ENCODE measurements around the gene ZC3H18.

DNA sequence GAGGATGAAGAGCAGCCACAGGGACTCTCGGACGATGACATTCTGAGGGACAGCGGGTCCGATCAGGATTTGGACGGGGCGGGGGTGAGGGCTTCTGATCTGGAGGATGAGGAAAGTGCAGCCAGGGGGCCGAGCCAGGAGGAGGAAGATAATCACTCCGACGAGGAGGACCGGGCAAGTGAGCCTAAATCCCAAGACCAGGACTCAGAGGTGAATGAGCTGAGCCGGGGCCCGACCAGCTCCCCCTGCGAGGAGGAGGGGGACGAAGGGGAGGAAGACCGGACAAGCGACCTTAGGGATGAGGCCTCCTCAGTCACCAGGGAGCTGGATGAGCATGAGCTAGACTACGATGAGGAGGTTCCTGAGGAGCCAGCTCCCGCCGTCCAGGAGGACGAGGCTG, 7.0 kb downstream of the ZC3H18 start:
- TF ChIP-seq, protein P1, sequence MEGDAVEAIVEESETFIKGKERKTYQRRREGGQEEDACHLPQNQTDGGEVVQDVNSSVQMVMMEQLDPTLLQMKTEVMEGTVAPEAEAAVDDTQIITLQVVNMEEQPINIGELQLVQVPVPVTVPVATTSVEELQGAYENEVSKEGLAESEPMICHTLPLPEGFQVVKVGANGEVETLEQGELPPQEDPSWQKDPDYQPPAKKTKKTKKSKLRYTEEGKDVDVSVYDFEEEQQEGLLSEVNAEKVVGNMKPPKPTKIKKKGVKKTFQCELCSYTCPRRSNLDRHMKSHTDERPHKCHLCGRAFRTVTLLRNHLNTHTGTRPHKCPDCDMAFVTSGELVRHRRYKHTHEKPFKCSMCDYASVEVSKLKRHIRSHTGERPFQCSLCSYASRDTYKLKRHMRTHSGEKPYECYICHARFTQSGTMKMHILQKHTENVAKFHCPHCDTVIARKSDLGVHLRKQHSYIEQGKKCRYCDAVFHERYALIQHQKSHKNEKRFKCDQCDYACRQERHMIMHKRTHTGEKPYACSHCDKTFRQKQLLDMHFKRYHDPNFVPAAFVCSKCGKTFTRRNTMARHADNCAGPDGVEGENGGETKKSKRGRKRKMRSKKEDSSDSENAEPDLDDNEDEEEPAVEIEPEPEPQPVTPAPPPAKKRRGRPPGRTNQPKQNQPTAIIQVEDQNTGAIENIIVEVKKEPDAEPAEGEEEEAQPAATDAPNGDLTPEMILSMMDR (conservative IDR thresholded peaks at IDR 0.05; ENCODE audit: low read depth in 2 of 2), result no peak
- TF ChIP-seq EZH2 (IDR thresholded peaks at IDR 0.05; ENCODE audit: low read depth, unreplicated experiment), result no peak
- TF ChIP-seq JUNB (IDR thresholded peaks at IDR 0.05; ENCODE audit: unreplicated experiment), result no peak
- no peak for TF ChIP-seq POLR2AphosphoS5 (IDR thresholded peaks at IDR 0.05; ENCODE audit: low read depth)
- no peak for TF ChIP-seq CREB1 (CRISPR knock-in tag; IDR thresholded peaks at IDR 0.05; ENCODE audit: low read depth)
- TF ChIP-seq REST (IDR thresholded peaks at IDR 0.05; ENCODE audit: unreplicated experiment), result no peak
